Stimulated activated CD8-positive, alpha-beta memory T cell treated with anti-CD3 and anti-CD28 coated beads, Interleukin-12 subunit alpha, Interleukin-12 subunit beta, amount 100 ng/mL, for 24 hours (primary cell): ENCODE measurements around the gene MCC.

Source experiments
- DNase-seq: peaks from one replicate; pipeline ENCODE4 v3.0.0-alpha.2; 2020; ENCODE audit errors: extremely low read depth

MCC gene

DNA sequence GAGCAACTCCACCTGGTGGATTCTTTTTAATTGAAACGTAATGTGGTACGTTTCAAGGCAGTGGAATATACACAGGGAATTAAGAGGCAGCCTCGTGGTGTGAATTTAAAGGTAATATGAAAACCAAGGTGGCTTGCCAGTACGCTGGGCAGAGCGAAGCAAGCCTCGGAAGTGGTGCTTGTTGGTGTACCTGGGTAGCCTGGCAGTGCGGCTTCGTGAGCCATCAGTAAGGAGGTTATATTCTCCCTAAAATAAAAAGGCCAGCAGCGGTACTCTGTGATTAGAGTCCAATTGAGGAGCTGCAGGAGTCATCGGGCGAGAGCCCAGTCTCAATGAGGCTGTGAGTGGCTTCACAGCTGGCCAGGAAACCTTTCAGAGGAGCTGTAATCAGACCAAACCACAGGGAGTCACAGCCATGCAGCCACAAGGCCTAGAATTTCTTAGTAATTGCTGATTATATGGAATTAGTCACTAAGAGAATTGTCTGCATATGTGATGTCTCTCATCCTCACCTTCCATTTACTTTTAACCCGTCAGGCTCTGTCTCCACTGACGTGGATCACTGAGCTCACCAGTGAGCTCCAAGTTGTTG is 454.0 kb downstream of the MCC start:
- no peak for DNase-seq

DNA sequence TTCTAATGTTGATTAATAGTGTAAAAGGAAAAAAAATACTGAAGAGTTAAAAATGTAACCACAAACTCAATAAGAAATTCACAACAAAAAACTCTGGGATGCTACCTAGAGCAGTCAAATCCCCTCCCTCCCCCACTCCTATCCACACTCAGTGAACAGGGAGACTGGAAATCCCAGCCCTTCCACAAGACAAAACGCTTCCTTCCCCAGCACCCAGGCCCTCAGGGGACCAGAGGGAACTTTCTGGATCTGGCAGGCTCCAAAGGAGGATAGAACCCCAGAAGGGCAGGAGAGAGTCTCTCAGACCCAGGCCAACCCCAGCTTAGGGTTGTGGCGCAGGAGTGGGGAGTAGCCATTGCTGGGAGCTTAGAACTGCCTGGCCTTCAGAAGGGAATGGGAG is 456.7 kb downstream of the MCC start:
- no peak for DNase-seq

DNA sequence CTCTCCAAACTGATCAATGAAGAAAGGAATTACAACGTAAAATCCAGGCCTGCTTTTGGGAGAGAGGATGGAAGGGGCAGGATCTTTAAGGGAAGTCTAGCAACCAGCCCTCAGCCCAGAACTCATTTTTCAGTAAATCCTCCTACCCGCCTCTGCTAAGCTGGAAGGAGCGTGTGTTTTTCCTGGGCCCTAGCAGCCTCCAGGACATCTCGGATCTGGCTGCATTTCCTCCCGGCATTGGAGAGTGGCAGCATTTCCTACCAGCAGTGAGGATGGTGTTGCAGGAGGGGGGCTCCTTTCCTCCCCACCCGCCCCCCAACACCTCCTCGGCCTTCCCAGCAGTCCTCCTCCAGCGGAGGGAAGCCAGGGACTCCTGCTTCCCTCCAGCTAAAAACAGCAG is 457.1 kb downstream of the MCC start:
- no peak for DNase-seq

DNA sequence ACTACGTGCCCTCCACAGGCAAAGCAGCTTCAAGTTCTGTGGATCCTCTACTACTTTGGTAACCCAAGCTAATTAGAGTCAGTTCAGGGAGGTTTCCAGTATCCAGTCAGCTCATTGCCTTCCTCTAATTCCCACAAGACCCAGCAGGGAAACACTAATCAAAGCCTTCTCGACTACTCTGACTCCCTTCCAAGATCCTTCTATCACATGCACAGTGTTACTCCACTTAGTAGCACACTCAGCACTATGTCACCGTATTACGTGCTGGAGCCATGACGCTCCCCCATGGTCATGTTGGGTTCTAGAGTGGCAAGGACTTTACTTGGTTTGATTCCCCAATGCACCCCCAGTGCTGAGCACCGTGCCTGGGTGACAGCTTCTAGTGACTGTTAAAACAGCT is 458.6 kb downstream of the MCC start:
- DNase-seq: no peak

DNA sequence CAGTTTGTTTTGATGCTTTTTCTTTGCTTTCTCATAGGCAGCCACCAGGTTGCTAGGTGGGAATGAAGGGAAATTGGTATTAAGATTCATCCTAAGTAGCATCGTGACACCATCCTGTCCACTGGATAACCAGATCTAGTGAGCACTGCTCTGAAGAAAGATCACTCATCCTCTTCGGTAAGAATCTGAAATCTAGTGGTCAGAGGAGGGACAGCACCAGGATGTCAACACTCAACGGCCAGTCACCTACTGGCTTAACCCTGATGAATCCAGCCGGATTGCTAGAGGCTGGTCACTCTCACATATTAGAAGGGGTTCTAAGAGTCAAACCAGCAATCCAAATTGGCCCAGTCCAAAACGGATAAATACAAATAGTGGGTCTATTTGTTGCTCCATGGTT is 460.8 kb downstream of the MCC start:
- no peak for DNase-seq

DNA sequence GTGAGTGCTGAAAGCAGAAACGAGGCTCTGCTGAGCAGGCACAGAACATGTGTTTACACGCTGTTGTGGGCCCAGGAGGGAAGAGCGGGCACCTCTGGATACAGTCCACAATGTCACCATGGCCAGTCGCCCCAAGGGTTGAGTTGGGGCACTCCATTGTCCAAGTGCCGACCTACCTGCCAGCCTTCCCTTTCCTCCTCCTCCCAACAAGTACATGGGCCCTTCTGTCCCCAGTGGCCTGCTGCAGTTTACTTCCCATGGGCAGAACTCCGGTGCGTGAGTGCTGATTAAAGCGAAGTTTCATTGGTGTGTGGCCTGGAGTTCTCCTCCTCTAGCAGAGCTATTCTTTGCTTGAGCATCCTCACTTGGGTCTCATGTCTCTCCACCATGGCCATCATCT is 461.2 kb downstream of the MCC start:
- no peak for DNase-seq

DNA sequence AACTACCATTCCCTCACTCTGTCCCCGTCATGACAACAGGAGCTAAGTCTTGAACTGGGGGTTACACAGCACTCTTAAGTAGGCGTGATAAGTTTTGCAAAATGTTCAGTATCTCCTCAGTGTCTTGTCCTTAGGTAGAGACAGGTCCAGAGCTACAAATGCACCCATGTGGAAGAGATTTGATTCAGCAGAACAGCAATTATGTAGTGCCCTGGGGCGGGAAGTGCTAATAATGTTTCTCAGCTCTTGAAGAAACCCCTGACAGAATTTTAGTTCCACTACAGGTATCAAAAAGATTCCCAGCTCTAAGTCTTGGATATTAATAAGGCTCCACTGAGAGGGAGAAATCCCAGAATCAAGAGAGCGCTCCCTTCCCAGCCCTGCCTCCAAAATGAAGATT is 462.0 kb downstream of the MCC start:
- DNase-seq: no peak

DNA sequence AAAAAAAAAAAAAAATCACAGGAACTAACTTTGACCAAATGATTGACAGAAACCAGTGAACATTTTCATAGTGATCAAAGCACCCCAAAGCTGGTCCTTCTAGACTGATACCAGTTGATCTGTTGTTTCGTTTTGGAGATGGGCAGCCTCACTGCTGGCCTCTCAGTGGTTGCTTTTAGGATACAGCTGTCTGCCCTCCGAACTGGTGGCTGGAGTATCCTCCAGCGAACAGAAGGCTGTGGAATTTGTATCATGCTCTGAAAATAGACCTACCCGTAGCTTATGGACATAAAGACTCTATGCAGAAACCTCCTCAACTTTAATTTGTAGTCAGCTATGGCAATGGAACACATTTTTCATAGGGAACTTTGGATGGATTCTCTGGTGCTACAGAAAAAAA is 462.7 kb downstream of the MCC start:
- no peak for DNase-seq

DNA sequence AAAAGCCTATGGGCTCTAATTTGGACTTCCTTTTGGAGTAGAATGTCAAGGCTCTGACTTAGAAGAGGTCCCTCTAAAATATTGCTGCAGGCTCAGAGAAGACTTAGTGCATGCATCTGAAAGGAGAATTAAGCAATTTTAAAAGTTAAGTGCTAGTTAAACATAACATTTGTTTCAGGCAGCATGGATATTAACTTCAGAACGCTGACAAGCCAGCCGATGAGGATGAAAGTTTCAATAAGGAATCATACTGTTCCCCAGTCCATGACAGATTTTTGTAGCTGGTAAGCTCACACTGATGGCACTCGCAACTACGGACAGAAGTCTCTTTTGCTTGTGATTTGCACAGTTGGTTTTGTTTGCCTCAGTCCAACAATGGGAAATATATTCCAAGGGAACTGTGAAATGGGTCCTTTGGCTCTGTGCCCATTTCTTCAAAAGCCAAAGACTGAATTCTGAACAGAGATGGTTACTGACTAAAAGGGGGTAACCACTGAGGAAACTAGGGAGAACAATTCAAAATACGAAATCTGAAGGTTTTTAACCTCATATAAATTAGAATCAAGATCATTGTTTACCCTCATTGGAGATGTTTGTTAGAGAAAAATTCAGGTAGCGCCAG is 464.1 kb downstream of the MCC start:
- no peak for DNase-seq

DNA sequence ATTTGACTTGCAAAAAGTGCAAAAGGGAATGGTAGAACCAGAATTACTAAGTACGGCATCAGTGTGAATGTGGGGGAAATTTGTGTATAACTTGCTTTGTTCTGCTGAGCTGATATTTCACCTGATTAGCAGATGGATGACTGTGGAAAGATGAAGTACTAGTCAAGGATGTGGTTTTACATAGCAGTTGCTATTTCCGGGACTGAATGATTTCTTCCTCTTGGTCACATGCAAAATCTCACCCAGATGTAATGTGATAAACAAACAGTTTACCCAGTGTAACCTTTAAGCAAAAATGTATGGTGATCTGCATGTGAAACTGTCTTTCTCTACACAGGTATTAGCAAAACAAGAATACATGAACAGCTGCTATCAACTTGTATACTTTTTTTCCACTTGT is 465.6 kb downstream of the MCC start:
- DNase-seq: no peak

DNA sequence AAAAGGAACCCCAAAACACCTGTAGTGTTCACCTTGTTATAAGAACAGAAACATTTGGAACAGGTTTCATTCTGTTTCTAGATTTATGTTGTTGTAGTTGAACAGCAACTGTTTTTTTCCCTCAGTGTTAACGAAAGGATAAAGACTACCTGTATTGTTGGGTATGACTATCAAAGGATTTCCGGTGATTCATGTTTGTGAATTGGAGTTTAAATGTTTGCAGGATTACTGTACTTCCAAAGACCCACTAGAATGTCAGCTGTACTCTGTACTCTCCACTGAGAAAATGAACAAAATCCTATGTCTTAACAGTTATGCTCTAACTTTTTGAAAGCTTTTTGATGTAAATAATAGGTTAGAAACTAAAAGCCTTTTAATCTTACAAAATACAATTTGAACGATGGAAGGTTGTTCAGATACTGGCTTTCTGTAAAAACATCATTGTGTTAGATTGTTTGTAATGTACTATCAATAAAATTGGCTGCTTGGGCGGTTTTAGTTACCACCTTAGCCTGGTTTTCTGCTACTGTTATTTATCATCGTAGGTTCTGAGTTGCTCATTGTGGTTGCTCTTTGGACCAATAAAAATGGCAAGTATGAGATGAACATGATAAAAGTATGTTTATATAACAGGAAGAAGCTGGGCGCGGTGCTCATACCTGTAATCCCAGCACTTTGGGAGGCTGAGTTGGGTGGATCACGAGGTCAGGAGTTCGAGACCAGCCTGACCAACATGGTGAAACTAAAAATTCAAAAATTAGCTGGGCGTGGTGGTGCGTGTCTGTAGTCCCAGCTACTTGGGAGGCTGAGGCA is 467.6 kb downstream of the MCC start:
- DNase-seq: no peak

DNA sequence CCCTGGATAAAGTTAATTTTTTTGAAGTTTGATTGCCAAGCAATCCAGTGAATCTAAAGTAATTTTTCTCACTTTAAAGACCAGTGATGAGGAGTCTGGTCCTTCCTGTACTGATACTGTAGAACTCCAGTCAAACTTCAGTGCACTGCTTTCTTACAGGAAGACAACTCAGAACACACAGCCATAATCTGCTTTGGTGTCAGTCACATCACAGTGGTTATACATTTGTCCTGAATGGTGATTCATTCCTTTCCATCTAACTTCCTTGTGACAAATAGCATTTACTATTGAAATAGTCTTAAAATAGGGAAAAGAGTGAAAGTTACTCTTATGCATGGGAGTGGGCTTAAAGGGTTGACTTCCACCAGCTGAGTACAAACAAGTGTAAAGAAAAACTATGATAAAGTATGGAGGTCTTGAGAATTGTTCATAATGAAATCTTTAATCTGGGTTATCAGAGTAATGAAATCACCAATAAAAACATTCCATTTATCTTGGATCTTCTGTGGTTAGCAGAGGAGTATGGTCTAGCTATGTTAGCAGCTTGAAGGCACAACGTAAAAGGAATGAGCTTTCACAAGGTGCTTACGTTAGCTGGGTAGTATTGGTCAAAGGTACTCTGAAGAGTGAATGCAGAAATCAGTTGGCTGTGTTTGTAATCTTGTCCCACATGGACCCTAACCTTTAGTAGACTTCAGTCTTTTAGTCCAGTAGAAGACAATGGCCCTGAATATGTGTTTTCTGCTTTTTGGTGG is 470.2 kb downstream of the MCC start:
- no peak for DNase-seq

DNA sequence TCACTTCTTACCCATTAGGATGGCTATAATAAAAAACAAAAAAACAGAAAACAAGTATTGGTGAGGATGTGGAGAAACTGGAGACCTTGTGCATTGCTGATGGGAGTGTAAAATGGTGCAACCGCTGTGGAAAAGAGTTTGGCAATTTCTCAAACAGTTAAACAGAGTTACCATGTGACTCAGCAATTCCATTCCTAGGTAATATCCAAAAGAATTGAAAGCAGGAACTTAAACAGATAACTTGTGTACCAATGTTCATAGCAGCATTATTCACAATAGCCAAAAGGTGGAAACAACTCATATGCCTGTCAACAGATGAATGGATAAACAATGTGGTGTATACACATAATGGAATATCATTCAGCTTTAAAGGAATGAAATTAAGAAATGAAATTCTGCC is 482.8 kb downstream of the MCC start:
- DNase-seq: no peak

DNA sequence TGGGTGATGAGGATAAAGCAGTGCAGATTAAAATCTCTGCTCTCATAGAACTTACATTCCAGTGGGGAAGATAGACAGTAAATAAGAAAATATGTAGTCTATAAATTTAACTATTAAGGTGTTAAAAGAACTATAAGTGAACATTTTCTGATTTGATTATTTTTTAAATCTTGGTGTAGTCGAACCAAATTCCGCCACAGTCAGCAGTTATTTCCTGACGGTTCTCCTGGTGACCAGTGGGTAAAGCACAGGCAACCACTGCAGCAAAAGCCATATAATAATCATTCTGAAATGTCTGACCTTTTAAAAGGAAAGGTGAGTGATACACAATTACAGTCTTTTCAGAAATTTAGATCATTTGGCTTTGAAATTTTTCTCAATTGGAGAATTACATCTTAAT is 484.5 kb downstream of the MCC start:
- no peak for DNase-seq

DNA sequence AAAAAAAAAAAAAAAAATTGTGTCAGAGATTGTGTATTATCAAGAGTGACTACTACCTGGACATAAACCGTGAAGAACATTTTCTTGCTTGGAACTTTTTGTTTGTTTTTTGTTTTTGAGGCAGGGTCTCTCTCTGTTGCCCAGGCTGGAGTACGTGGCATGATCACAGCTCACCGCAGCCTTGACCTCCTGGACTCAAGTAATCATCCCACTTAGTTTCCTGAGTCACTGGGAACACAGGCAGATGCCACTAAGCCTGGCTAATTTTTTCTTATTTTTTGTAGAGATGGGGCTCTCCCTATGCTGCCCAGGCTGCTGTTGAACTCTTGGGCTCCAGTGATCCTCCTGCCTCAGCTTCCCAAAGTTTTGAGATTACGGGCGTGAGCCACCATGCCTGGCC is 485.8 kb downstream of the MCC start:
- no peak for DNase-seq

DNA sequence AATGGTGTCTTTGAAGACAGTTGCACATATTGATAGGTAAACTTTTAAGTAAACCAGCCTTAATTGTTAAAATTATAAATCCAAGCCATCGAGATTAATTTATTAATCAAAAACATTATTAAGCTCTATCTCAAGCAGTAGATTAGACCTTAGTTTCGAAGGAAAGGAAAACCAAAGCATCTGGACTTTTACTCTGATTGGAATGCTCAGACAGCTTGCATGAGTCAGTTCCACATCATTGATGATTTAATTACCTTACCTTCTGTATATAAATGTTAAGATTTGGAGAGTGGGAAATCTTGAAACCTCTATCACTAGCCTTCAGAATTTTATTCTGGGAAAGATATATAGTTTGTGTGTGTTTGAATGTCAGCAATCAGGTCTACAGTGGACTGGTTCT is 487.8 kb downstream of the MCC start:
- no peak for DNase-seq

DNA sequence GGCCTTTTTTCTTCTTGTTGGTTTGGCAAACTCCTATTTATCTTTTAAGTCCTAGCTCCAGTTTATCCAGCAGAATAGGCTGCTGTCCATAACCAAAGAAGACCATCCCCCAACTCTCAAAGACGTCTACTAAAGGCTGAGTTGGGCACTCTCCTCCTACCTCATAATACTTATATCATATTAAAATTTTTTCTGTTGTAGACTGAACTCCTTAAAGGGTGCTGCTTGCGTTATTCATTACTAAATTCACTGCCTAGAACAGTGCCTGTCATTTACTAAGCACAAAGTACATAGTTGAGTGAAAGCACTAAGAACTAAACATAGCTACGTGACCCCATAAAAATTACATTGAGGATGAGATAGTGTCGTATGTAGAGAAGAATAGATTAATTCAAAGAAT is 490.0 kb downstream of the MCC start:
- no peak for DNase-seq

DNA sequence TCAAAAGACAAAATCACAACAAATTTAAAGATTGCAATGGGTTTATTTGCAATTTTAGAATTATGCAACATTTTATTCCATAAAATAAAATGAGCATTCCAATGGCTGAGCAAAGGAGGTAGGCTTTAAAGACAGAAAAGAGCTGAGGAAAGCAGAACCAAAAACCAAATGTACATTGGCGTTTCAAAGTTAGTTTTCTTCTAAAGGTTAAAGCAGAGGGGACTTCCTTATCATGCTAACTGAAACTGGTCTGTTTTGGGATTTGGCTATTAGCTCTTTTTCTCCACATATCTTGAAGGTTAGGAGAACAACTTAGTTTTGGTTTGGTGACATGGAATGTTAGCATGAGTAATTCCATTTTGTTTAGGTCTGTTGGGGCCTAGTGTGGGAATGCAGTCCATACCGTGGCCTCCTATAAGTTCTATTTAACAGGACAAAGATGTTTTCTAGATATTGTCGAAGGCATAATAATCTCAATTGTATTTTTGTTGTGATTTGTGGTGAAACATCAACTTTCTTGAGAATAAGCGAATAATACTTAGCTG is 491.4 kb downstream of the MCC start:
- no peak for DNase-seq

DNA sequence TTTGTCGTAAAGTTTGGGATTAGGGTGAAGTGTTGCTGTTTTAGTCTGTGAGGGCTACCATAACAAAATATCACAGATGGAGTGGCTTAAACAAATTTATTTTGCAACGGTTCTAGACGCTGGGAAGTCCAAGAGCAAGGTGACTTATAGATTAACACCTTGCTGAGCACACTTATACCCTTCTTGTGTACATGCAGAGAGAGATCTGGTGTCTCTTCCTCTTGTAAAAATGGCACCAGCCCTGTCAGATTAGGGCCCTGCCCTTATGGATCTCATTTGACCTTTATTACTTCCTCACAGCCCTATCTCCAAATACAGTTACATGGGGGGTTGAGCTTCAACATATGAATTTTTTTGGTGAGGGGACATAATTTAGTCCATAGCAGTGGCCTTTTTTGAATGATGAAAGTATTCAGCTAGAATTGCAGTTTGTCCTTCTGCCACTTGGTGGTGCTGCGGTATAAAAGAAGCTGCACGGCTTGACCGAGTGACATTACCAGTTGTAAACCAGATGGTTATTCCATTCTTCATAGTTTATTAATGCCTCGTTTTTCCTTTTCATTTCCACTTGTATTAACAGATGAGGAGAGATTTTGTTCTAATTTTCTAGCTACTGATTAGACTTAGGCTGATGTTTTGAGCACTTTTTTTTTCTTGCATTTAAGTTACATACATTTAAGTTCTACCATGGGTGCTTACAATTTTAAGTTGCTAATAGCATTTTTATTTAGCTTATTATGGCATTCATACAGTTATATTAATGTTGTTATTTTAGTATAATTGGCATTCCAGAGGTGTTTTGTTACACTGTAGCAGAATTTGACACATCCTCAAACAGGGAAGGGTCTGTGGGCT is 492.3 kb downstream of the MCC start:
- DNase-seq: peak; percentile 15

DNA sequence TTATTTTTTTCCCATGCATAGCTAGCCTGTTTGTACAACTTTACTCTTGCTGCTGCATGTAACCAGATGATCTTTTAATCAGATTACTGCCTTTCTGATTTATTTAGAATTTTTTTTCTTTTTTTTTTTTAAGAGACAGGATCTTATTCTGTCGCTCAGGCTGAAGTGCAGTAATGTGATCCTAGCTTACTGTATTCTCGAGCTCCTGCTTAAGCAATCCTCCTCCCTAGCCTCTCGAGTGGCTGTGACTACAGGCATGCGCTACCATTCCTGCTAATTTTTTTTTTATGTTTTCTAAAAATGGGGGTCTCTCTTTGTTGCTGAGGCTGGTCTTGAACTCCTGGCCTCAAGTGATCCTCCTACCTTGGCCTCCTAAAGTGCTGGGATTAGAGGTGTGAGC is 502.0 kb downstream of the MCC start:
- DNase-seq: no peak

DNA sequence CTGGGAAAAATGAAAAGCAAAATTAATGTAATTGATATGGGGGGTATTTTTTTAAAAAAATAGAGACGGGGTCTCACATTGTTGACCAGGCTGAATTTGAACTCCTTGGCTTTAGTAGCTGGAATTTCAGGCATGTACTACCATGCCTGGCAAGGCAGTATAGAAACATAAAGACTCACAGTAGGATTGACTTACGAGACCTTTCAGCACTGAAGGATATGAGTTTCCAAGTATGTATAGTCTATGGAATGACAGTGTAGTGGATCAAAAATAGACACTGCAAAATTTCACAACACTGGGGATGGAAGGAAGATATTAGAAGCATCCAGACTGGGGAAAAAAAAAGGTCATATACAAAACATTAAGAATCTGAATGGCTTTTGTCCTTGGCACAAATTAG is 504.9 kb downstream of the MCC start:
- DNase-seq: no peak
